CD4-positive, alpha-beta memory T cell (primary cell): Measurements from ENCODE around the gene RIOX2. TPM values are rescaled to one million over a fixed set of nuclear protein-coding genes. Genes with fewer than 3 reads are reported as not detected.

Experiments
- polyA plus RNA-seq, 2 donors: library from polyadenylated mRNA; unstranded; fragments of 300-500 nt; fragmentation: Illumina TruSeq; gene quantifications; one replicate each; pipeline ENCODE4 v1.2.3, GENCODE V29; 2021
- total RNA-seq, 2 experiments: library from RNA; stranded (reverse); gene quantifications; one replicate each; pipeline ENCODE4 v1.2.3, GENCODE V29; 2021

Gene RIOX2
- total and polyA plus RNA-seq, 4 experiments from 2014 or later = 32.2 to 43.0 (median 37.3) TPM

Other genes with a start within 250 kb of the RIOX2 start
- gene ARL6, start 207.7 kb downstream of the RIOX2 start, total RNA-seq = 1 to 10 TPM; 3.7 to 6.4 TPM
- gene ARL6, start 207.7 kb downstream of the RIOX2 start, polyA plus RNA-seq = 1 to 10 TPM; 3.8 to 4.9 TPM
- 10 to 100 TPM; 11.6 to 12.3 TPM for gene CRYBG3, start 150.4 kb downstream of the RIOX2 start, total RNA-seq
- 1 to 10 TPM in 1 of 2 donors, under 1 TPM in 1; 0.83 to 3.4 TPM for gene CRYBG3, start 150.4 kb downstream of the RIOX2 start, polyA plus RNA-seq
- under 1 TPM in 1 of 2 experiments, not detected in 1; 0.17 TPM for gene GABRR3, start 62.9 kb upstream of the RIOX2 start, total RNA-seq
- under 1 TPM in 1 of 2 donors, not detected in 1; 0.03 TPM for gene GABRR3, start 62.9 kb upstream of the RIOX2 start, polyA plus RNA-seq
- not detected for gene OR5AC2, start 114.7 kb upstream of the RIOX2 start, total RNA-seq
- gene OR5AC2, start 114.7 kb upstream of the RIOX2 start, polyA plus RNA-seq = not detected
- not detected for gene OR5H1, start 158.3 kb upstream of the RIOX2 start, total RNA-seq
- not detected for gene OR5H1, start 158.3 kb upstream of the RIOX2 start, polyA plus RNA-seq
- gene OR5H14, start 175.0 kb upstream of the RIOX2 start, total RNA-seq = not detected
- gene OR5H14, start 175.0 kb upstream of the RIOX2 start, polyA plus RNA-seq = not detected
- not detected for gene OR5H15, start 194.3 kb upstream of the RIOX2 start, total RNA-seq
- not detected for gene OR5H15, start 194.3 kb upstream of the RIOX2 start, polyA plus RNA-seq